Karpas-422 (cell line): ENCODE measurements around the gene TMEM87A. TPM values are rescaled to one million over a fixed set of nuclear protein-coding genes. Genes with fewer than 3 reads are reported as not detected.

Experiments
- DNase-seq: peaks from one replicate; pipeline ENCODE4 v3.0.0-alpha.2; 2015
- H2AFZ ChIP-seq: fragments of 200-600 bp; sonication (generic); 2 replicates; pipeline ENCODE4 v1.6.1; 2014; ENCODE audit warnings: antibody characterized with exemption, low read length, mixed read lengths
- H3K27ac ChIP-seq: fragments of 200-600 bp; sonication (generic); 2 replicates; pipeline ENCODE4 v1.5.1; 2014; ENCODE audit warnings: mild to moderate bottlenecking, low read length, moderate library complexity
- H3K27me3 ChIP-seq: fragments of 200-600 bp; sonication (generic); 2 replicates; pipeline ENCODE4 v1.6.1; 2014; ENCODE audit warnings: low read length, mixed read lengths
- H3K36me3 ChIP-seq: fragments of 200-600 bp; sonication (generic); 2 replicates; pipeline ENCODE4 v1.6.1; 2014; ENCODE audit warnings: low read length, mixed read lengths; ENCODE audit not compliant: insufficient read depth
- H3K4me1 ChIP-seq: fragments of 200-600 bp; sonication (generic); 2 replicates; pipeline ENCODE4 v1.6.1; 2014; ENCODE audit warnings: mild to moderate bottlenecking, low read length, mixed read lengths
- H3K4me2 ChIP-seq: fragments of 200-600 bp; sonication (generic); 2 replicates; pipeline ENCODE4 v1.6.1; 2014; ENCODE audit warnings: low read length, low read depth, mild to moderate bottlenecking; ENCODE audit not compliant: poor library complexity, severe bottlenecking
- H3K4me3 ChIP-seq: fragments of 200-600 bp; sonication (generic); 2 replicates; pipeline ENCODE4 v1.5.1; 2014; ENCODE audit warnings: mild to moderate bottlenecking, antibody characterized with exemption, low read length, mixed read lengths
- H3K79me2 ChIP-seq: fragments of 200-600 bp; sonication (generic); 2 replicates; pipeline ENCODE4 v1.6.1; 2014; ENCODE audit warnings: mild to moderate bottlenecking, low read length, mixed read lengths
- H3K9ac ChIP-seq: fragments of 200-600 bp; sonication (generic); 2 replicates; pipeline ENCODE4 v1.6.0; 2014; ENCODE audit warnings: low read length
- H3K9me2 ChIP-seq: fragments of 200-600 bp; sonication (generic), shearing (Covaris generic); replicated peaks from 2 replicates; pipeline ENCODE4 v1.6.0; 2014; ENCODE audit warnings: mild to moderate bottlenecking, low read length, moderate library complexity; ENCODE audit not compliant: insufficient read depth
- H3K9me3 ChIP-seq: fragments of 300-700, 200-600 bp; sonication (generic); 2 replicates; pipeline ENCODE4 v1.6.1; 2014; ENCODE audit warnings: low read length, mixed read lengths
- H4K20me1 ChIP-seq: fragments of 200-600 bp; sonication (generic); 2 replicates; pipeline ENCODE4 v1.6.1; 2014; ENCODE audit warnings: mild to moderate bottlenecking, antibody characterized with exemption, low read length, low read depth; ENCODE audit not compliant: insufficient read depth
- total RNA-seq: library from RNA; depleted of rRNA; stranded (reverse); fragments of >200 nt; shearing (Covaris generic); gene quantifications from 2 replicates; pipeline ENCODE4 v1.2.3, GENCODE V29; 2014; ENCODE audit warnings: low replicate concordance

The TMEM87A gene
- total RNA-seq, 1 experiment from 2014 or later: 27.2 TPM

DNA sequence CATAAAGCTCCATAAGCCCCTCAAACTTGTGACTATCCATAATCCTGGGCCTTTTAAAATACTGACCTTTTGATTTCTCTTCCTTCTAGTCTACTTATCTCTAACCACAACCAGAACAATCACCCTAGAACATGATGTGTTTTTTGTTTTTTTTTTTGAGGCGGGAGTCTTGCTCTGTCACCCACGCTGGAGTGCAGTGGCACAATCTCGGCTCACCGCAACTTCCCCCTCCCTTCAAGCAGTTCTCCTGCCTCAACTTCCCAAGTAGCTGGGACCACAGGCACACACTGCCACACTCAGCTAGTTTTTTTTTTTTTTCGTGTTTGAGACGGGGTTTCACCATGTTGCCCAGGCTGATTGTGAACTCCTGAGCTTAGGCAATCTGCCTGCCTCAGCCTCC lies 90.3 kb downstream of the TMEM87A start:
- H3K27me3 ChIP-seq: no peaks in the 10 kb centered on the region
- H4K20me1 ChIP-seq: no peaks in the 10 kb centered on the region
- no peak overlapping the region for H2AFZ ChIP-seq
- no peak overlapping the region for H3K27ac ChIP-seq
- no peaks in the 10 kb centered on the region for H3K9me3 ChIP-seq
- no peak for DNase-seq
- H3K4me3 ChIP-seq: no peak overlapping the region
- H3K79me2 ChIP-seq: peaks cover 8% of the 10 kb centered on the region; the same call in 1 of the 2 replicates
- H3K36me3 ChIP-seq: peaks cover 70% of the 10 kb centered on the region; the same call in 1 of the 2 replicates
- H3K9ac ChIP-seq: no peak overlapping the region
- no peaks in the 10 kb centered on the region for H3K4me1 ChIP-seq
- H3K4me2 ChIP-seq: no peak overlapping the region
- no peaks in the 10 kb centered on the region for H3K9me2 ChIP-seq

DNA sequence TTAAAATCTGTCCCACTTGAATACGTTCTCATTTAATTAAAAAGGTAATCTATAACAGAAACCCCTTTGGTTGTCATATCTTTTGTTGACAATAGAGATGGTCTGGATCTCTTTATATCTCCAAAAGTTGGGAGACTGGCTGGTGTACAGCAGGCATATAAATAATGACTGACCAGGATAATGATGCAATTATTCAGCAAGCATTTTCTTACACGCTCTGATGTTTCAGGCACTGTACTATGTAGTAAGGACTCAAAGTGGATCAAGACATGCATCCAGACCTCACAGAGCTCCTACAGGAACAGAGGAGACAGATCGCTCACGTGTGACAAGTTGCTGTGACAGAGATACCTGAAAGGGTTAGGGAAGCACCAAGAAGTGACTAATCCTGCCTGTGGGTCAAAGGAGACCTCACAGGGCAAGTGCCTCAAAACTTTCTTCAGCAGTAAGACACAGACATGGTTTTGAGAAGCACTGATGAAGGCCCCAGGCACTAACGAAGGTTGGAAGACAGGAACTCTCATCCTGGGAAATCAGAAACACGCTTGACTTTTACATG lies 90.8 kb downstream of the TMEM87A start:
- Histone ChIP-seq H3K9me2 (no peaks in the 10 kb centered on the region), H4K20me1 (no peaks in the 10 kb centered on the region), H3K4me3 (no peak overlapping the region), H3K27me3 (no peaks in the 10 kb centered on the region), H3K4me2 (no peak overlapping the region), H3K9me3 (no peaks in the 10 kb centered on the region), H3K9ac (no peak overlapping the region), H3K27ac (no peak overlapping the region), H2AFZ (no peak overlapping the region), H3K4me1 (no peaks in the 10 kb centered on the region), H3K36me3 (peaks cover 67% of the 10 kb centered on the region; the same call in 1 of the 2 replicates), H3K79me2 (peaks cover 8% of the 10 kb centered on the region; the same call in 1 of the 2 replicates)
- no peak for DNase-seq

- no peak overlapping the region for H3K27ac ChIP-seq
- no peaks in the 10 kb centered on the region for H3K79me2 ChIP-seq
- no peaks in the 10 kb centered on the region for H3K4me1 ChIP-seq
- peaks cover 39% of the 10 kb centered on the region for H3K36me3 ChIP-seq
- DNase-seq: no peak
- no peak overlapping the region for H3K9ac ChIP-seq
- no peaks in the 10 kb centered on the region for H3K9me2 ChIP-seq
- no peak overlapping the region for H2AFZ ChIP-seq
- H3K27me3 ChIP-seq: no peaks in the 10 kb centered on the region
- H3K4me3 ChIP-seq: no peak overlapping the region
- H3K9me3 ChIP-seq: no peaks in the 10 kb centered on the region
- no peak overlapping the region for H3K4me2 ChIP-seq
- no peaks in the 10 kb centered on the region for H4K20me1 ChIP-seq
Observed at GRCh38 chr15:42178056-42178455, 95.2 kb downstream of the TMEM87A start.

DNA sequence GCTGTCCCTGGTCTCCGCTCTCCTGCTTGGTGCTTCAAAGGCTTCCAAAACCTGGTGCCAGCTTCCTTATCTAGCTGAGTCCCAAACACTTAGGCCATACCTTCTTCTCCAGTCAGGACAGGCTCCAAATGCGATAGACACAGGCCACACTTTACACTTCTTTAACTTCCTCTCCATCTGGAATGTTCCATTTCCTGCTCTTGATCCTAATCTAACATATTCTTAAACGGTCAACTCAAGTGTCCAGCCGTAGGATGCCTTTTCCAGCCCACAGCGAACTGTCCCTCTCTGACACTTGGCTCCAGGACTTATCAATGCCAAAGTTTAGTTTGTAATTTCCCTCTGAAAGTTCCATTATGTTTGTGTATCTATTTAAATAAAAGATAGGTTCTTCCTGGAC lies 97.6 kb downstream of the TMEM87A start:
- Histone ChIP-seq H3K36me3 (peaks cover 40% of the 10 kb centered on the region), H3K9me2 (no peaks in the 10 kb centered on the region), H3K27me3 (no peaks in the 10 kb centered on the region), H4K20me1 (no peaks in the 10 kb centered on the region), H3K79me2 (no peaks in the 10 kb centered on the region), H3K4me2 (no peak overlapping the region), H3K4me3 (no peak overlapping the region), H3K9ac (no peak overlapping the region), H3K4me1 (no peaks in the 10 kb centered on the region), H2AFZ (no peak overlapping the region), H3K9me3 (no peaks in the 10 kb centered on the region), H3K27ac (no peak overlapping the region)
- no peak for DNase-seq

DNA sequence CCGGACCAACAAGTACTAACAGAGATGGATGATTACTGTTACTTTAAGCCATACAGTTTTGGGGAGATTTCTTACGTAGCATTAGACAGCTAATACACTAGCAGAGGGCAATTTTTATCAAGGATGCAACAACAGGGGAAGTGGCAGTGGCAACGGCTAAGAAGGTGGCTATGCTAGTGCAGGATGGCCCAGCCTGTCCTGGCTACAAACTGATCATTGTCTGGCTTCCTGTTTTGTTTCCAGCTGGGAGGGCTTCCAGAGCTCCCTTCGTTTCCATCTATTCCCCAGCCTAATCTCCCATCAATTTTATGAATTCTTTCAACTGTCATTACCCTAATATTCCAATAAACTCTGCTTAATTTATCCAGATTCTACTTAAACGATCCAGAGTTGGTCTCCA lies 100.8 kb downstream of the TMEM87A start:
- DNase-seq: no peak
- Histone ChIP-seq H4K20me1 (no peaks in the 10 kb centered on the region), H3K79me2 (no peaks in the 10 kb centered on the region), H3K27me3 (no peaks in the 10 kb centered on the region), H3K9me2 (no peaks in the 10 kb centered on the region), H3K9me3 (no peaks in the 10 kb centered on the region), H2AFZ (no peak overlapping the region), H3K4me3 (no peak overlapping the region), H3K9ac (no peak overlapping the region), H3K36me3 (peaks cover 32% of the 10 kb centered on the region), H3K4me2 (no peak overlapping the region), H3K27ac (no peak overlapping the region), H3K4me1 (no peaks in the 10 kb centered on the region)

DNA sequence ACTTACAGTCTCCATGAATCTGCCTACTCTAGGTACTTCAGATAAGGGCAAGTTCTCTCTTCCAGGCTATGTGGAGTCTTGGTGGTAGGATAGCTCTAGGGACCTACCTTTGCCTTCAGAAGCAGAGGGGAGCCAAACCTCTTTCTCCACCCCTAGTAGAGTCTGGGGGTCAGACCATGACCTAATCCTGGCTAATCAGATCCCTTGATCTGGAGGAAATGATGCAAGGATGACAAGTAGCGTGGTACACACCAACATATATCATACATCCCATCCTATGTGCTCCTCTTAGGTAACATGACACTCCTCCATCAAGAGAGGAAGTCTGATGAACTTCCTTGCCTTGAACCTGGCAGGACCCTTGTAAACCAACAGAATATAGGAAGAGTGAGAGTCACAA lies 101.4 kb downstream of the TMEM87A start:
- H3K9me3 ChIP-seq: no peaks in the 10 kb centered on the region
- H3K27me3 ChIP-seq: no peaks in the 10 kb centered on the region
- DNase-seq: no peak
- no peaks in the 10 kb centered on the region for H4K20me1 ChIP-seq
- H2AFZ ChIP-seq: no peak overlapping the region
- H3K9me2 ChIP-seq: no peaks in the 10 kb centered on the region
- H3K4me2 ChIP-seq: no peak overlapping the region
- no peak overlapping the region for H3K27ac ChIP-seq
- H3K4me1 ChIP-seq: no peaks in the 10 kb centered on the region
- H3K4me3 ChIP-seq: no peak overlapping the region
- H3K36me3 ChIP-seq: peaks cover 35% of the 10 kb centered on the region
- no peak overlapping the region for H3K9ac ChIP-seq
- no peaks in the 10 kb centered on the region for H3K79me2 ChIP-seq

DNA sequence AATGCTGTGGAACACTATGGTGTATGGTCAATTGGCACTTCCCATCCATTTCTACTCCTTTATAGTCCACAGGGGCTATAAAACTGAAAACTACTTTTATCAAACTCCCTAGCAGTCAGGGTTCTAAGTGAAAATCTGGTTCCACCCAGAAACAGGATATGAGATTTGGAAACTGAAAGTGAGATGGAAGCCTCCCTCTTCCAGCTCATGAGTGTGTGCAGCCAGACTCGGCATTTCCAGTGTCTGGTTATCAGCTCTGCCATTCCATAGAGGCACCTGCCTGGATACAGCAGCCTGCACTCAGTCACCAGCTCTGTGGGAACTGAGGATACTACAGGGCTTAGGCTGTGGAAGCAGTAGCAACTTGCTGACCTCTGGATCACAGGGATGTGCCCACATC lies 102.1 kb downstream of the TMEM87A start:
- Histone ChIP-seq H3K4me3 (no peak overlapping the region), H3K4me2 (no peak overlapping the region), H3K36me3 (peaks cover 40% of the 10 kb centered on the region), H2AFZ (no peak overlapping the region), H3K4me1 (no peaks in the 10 kb centered on the region), H3K27me3 (no peaks in the 10 kb centered on the region), H3K9me3 (no peaks in the 10 kb centered on the region), H4K20me1 (no peaks in the 10 kb centered on the region), H3K9ac (no peak overlapping the region), H3K27ac (no peak overlapping the region), H3K9me2 (no peaks in the 10 kb centered on the region), H3K79me2 (no peaks in the 10 kb centered on the region)
- DNase-seq: no peak

- DNase-seq: no peak
- H3K4me2 ChIP-seq: no peak overlapping the region
- H3K27me3 ChIP-seq: no peaks in the 10 kb centered on the region
- H3K36me3 ChIP-seq: peaks cover 47% of the 10 kb centered on the region
- no peak overlapping the region for H3K4me3 ChIP-seq
- no peaks in the 10 kb centered on the region for H3K9me2 ChIP-seq
- no peak overlapping the region for H3K9ac ChIP-seq
- H3K9me3 ChIP-seq: no peaks in the 10 kb centered on the region
- no peak overlapping the region for H2AFZ ChIP-seq
- no peaks in the 10 kb centered on the region for H4K20me1 ChIP-seq
- H3K4me1 ChIP-seq: no peaks in the 10 kb centered on the region
- H3K27ac ChIP-seq: no peak overlapping the region
- H3K79me2 ChIP-seq: no peaks in the 10 kb centered on the region
Observed at GRCh38 chr15:42166225-42166940, 106.8 kb downstream of the TMEM87A start.
